K562 (cell line): ENCODE measurements around the gene CSTPP1.

Experiments
- CEBPB ChIP-seq: fragments of 450-650 bp; IDR thresholded peaks from 2 replicates; pipeline ENCODE4 v1.6.1; 2016; ENCODE audit warnings: missing genetic modification characterization, missing compliant biosample characterization
- ERF ChIP-seq: fragments of 450-650 bp; formaldehyde crosslinking; IDR thresholded peaks from 2 replicates; pipeline ENCODE4 v1.4.0; 2020; ENCODE audit warnings: mild to moderate bottlenecking, mixed read lengths
- HMG20A ChIP-seq: fragments of 450-650 bp; formaldehyde crosslinking; conservative IDR thresholded peaks from 2 replicates; pipeline ENCODE4 v1.4.0; 2020; ENCODE audit warnings: mild to moderate bottlenecking, mixed read lengths
- POLR2A ChIP-seq: fragments of 450-650 bp; conservative IDR thresholded peaks from 2 replicates; pipeline ENCODE4 v1.6.1; 2016
- POLR2G ChIP-seq: fragments of 200-400 bp; formaldehyde crosslinking; IDR thresholded peaks from 2 replicates; pipeline ENCODE4 v1.6.1; 2017; ENCODE audit warnings: low read depth, mild to moderate bottlenecking, antibody characterized with exemption, low read length, moderate library complexity
- PTBP1 ChIP-seq: fragments of 200-400 bp; formaldehyde crosslinking; IDR thresholded peaks from 2 replicates; pipeline ENCODE4 v1.6.1; 2017; ENCODE audit warnings: low read depth, low read length
- SMARCA4 ChIP-seq: fragments of 450-650 bp; IDR thresholded peaks from 2 replicates; pipeline ENCODE4 v1.6.1; 2016
- ZNF780A ChIP-seq: fragments of 250-450 bp; sonication (Bioruptor Pico); IDR thresholded peaks from 2 replicates; pipeline ENCODE4 v1.5.0; 2021; ENCODE audit warnings: mild to moderate bottlenecking
- TF ChIP-seq, protein P1 (sequence below), 2 experiments: fragments of 450-650 bp; formaldehyde crosslinking in 1 of 2; IDR thresholded peaks; 2 replicates each; pipeline versions ENCODE4 v1.4.0 to v1.6.1; 2014 to 2020; ENCODE audit warnings: mild to moderate bottlenecking in 2 of 2, borderline replicate concordance in 1 of 2, low read depth in 1 of 2
- TF ChIP-seq, protein P2 (sequence below), 3 experiments: IDR thresholded peaks in 2 of 3; conservative IDR thresholded peaks in 1 of 3; 2 replicates each; pipeline ENCODE4 v1.5.1; 2011 to 2012; ENCODE audit warnings: low read length in 3 of 3, mild to moderate bottlenecking in 3 of 3, control low read depth in 2 of 3, improper control_type of control experiment in 1 of 3, inconsistent platforms in 1 of 3, low read depth in 1 of 3, mixed read lengths in 1 of 3, moderate library complexity in 1 of 3; ENCODE audit not compliant: insufficient read depth in 2 of 3
- TF ChIP-seq, protein P3 (sequence below): fragments of 450-650 bp; formaldehyde crosslinking; IDR thresholded peaks from 2 replicates; pipeline ENCODE4 v1.4.0; 2020; ENCODE audit warnings: mild to moderate bottlenecking

DNA sequence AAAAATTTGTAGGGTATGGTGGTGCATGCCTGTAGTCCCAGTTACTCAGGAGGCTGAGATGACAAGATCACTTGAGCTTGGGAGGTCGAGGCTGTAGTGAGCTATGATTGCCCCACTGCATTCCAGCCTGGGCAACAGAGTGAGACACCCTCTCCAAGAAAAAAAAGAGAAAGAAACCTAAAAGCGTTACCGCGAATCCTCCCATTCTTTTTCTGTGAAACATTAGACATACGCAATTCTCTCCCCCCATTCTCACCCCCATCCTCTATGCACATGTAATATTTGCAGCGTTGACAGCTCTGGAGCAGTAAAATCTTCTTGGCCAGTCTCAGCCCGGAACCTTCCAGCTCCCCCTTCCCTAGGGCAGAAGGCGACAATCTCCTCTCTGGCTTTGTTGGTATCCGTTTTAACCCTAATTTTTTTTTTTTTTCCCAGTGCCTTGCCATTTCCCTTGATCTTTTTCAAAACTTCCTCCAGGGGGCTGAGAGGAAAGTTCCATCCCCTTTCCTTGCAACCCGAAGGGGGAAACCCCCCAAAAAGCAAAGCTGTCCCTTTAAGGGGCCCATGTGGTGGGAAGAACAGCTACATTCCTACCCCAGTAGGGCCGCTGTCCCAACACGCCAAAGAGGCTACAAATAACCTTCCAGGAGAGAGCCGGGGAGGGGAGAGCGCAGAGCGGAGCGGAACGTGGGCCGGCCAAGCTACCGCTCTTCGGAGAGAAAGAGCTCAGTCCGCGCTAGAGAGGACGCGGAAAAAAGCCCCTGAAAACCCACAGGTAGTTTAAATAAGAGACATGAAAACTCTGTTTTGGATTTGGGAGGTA lies 20.1 kb upstream of the CSTPP1 start:
- TF ChIP-seq, protein P1, sequence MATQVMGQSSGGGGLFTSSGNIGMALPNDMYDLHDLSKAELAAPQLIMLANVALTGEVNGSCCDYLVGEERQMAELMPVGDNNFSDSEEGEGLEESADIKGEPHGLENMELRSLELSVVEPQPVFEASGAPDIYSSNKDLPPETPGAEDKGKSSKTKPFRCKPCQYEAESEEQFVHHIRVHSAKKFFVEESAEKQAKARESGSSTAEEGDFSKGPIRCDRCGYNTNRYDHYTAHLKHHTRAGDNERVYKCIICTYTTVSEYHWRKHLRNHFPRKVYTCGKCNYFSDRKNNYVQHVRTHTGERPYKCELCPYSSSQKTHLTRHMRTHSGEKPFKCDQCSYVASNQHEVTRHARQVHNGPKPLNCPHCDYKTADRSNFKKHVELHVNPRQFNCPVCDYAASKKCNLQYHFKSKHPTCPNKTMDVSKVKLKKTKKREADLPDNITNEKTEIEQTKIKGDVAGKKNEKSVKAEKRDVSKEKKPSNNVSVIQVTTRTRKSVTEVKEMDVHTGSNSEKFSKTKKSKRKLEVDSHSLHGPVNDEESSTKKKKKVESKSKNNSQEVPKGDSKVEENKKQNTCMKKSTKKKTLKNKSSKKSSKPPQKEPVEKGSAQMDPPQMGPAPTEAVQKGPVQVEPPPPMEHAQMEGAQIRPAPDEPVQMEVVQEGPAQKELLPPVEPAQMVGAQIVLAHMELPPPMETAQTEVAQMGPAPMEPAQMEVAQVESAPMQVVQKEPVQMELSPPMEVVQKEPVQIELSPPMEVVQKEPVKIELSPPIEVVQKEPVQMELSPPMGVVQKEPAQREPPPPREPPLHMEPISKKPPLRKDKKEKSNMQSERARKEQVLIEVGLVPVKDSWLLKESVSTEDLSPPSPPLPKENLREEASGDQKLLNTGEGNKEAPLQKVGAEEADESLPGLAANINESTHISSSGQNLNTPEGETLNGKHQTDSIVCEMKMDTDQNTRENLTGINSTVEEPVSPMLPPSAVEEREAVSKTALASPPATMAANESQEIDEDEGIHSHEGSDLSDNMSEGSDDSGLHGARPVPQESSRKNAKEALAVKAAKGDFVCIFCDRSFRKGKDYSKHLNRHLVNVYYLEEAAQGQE (IDR thresholded peaks at IDR 0.05; ENCODE audit: borderline replicate concordance), result no peak
- TF ChIP-seq, protein P1 (CRISPR knock-in tag; IDR thresholded peaks at IDR 0.05; ENCODE audit: low read depth), result no peak
- TF ChIP-seq ERF (CRISPR knock-in tag) (no peak), POLR2G (no peak), POLR2A (no peak), PTBP1 (no peak), HMG20A (CRISPR knock-in tag) (no peak), SMARCA4 (no peak), ZNF780A (CRISPR knock-in tag) (no peak), CEBPB (tag) (no peak)
- TF ChIP-seq, protein P2, sequence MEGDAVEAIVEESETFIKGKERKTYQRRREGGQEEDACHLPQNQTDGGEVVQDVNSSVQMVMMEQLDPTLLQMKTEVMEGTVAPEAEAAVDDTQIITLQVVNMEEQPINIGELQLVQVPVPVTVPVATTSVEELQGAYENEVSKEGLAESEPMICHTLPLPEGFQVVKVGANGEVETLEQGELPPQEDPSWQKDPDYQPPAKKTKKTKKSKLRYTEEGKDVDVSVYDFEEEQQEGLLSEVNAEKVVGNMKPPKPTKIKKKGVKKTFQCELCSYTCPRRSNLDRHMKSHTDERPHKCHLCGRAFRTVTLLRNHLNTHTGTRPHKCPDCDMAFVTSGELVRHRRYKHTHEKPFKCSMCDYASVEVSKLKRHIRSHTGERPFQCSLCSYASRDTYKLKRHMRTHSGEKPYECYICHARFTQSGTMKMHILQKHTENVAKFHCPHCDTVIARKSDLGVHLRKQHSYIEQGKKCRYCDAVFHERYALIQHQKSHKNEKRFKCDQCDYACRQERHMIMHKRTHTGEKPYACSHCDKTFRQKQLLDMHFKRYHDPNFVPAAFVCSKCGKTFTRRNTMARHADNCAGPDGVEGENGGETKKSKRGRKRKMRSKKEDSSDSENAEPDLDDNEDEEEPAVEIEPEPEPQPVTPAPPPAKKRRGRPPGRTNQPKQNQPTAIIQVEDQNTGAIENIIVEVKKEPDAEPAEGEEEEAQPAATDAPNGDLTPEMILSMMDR (IDR thresholded peaks at IDR 0.05 in 2 of 3, conservative IDR thresholded peaks at IDR 0.05 in 1 of 3; ENCODE audit: insufficient read depth in 2 of 3, low read depth in 1 of 3, low read length in 3 of 3), result peak; percentile 2 to 19 (median 15); a peak in 2 of 6 replicates
- TF ChIP-seq, protein P3, sequence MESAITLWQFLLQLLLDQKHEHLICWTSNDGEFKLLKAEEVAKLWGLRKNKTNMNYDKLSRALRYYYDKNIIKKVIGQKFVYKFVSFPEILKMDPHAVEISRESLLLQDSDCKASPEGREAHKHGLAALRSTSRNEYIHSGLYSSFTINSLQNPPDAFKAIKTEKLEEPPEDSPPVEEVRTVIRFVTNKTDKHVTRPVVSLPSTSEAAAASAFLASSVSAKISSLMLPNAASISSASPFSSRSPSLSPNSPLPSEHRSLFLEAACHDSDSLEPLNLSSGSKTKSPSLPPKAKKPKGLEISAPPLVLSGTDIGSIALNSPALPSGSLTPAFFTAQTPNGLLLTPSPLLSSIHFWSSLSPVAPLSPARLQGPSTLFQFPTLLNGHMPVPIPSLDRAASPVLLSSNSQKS (CRISPR knock-in tag), result no peak
